NCI-H69 (cell line): ENCODE measurements around the gene CLBA1.
A peak's percentile ranks its signal among the peaks of the same experiment; 100 is the strongest.
"Not testable (repeated sequence)": the region's sequence is repeated elsewhere in the genome, so short reads cannot be mapped to it uniquely, and the experiment has no call there.

Experiments
- DNase-seq: peaks from one replicate; lab custom pipeline; 2025; lab: John Stamatoyannopoulos, UW

Gene CLBA1

GRCh38 chr14:104985675-104986486 is at the start of gene CLBA1:
TSS of gene CLBA1 (plus strand) at chr14:104985788. CDS start at chr14:104986432, 644 bp downstream.
- peak; percentile 97 for DNase-seq

GRCh38 chr14:104935955-104936354 is 49.6 kb upstream of the CLBA1 start:
- no peak for DNase-seq

GRCh38 chr14:104936361-104937155 is 49.0 kb upstream of the CLBA1 start:
- no peak for DNase-seq

- no peak for DNase-seq
Observed at GRCh38 chr14:104937161-104937560, 48.4 kb upstream of the CLBA1 start.

GRCh38 chr14:104937694-104938365 is 47.8 kb upstream of the CLBA1 start:
- no peak for DNase-seq

- DNase-seq = no peak
Observed at GRCh38 chr14:104938436-104938835, 47.2 kb upstream of the CLBA1 start.

GRCh38 chr14:104938960-104939359 is 46.6 kb upstream of the CLBA1 start:
- DNase-seq = no peak

- peak; percentile 29 for DNase-seq
Observed at GRCh38 chr14:104939666-104940410, 45.8 kb upstream of the CLBA1 start.

GRCh38 chr14:104940526-104941150 is 45.0 kb upstream of the CLBA1 start:
- no peak for DNase-seq

GRCh38 chr14:104941508-104942365 is 43.9 kb upstream of the CLBA1 start:
- no peak for DNase-seq

GRCh38 chr14:104942586-104942985 is 43.0 kb upstream of the CLBA1 start:
- no peak for DNase-seq

- not testable (repeated sequence) for DNase-seq
Observed at GRCh38 chr14:104943216-104944015, 42.2 kb upstream of the CLBA1 start.

- not testable (repeated sequence) for DNase-seq
Observed at GRCh38 chr14:104944016-104944308, 41.6 kb upstream of the CLBA1 start.

GRCh38 chr14:104944436-104945205 is 41.0 kb upstream of the CLBA1 start:
- not testable (repeated sequence) for DNase-seq

GRCh38 chr14:104945266-104945665 is 40.3 kb upstream of the CLBA1 start:
- DNase-seq = not testable (repeated sequence)

GRCh38 chr14:104945986-104946965 is 39.3 kb upstream of the CLBA1 start:
- DNase-seq = not testable (repeated sequence)

- DNase-seq = not testable (repeated sequence)
Observed at GRCh38 chr14:104947201-104947600, 38.4 kb upstream of the CLBA1 start.
